ENCODE measurements around the gene GAL. TPM values are rescaled to one million over a fixed set of nuclear protein-coding genes. Genes with fewer than 3 reads are reported as not detected.
A peak's percentile ranks its signal among the peaks of the same experiment; 100 is the strongest.

The GAL gene
- total and polyA plus RNA-seq, 2 of the 13 experiments (the other 11 are each of a cell fraction or from before 2014, with no cell fraction given): not detected

- Histone ChIP-seq H4K20me1 (ENCODE audit: insufficient read depth, low read length) (no peaks in the 10 kb centered on the region), H3K9ac (ENCODE audit: insufficient read depth, low read depth, low read length) (no peak overlapping the region), H3K4me2 (ENCODE audit: low read depth, low read length) (no peak overlapping the region), H3K36me3 (replicated peaks in 1 of 2; ENCODE audit: control insufficient read depth in 1 of 2, insufficient read depth in 2 of 2, low read length in 2 of 2) (no peaks in the 10 kb centered on the region), H3K27me3 (ENCODE audit: control insufficient read depth in 1 of 2, insufficient read depth in 2 of 2, low read length in 2 of 2) (peaks cover 14 to 78% of the 10 kb centered on the region in 2 experiments), H3K79me2 (ENCODE audit: insufficient read depth, low read length) (no peaks in the 10 kb centered on the region), H3K4me1 (ENCODE audit: insufficient read depth, low read length) (peaks cover 5% of the 10 kb centered on the region), H2AFZ (ENCODE audit: low read length) (no peak overlapping the region), H3K4me3 (replicated peaks in 1 of 3; ENCODE audit: insufficient read depth in 1 of 3, low read depth in 2 of 3, low read length in 3 of 3) (no peak overlapping the region), H3K27ac (ENCODE audit: extremely low read length, insufficient read depth, low read length) (no peak overlapping the region), H3K9me3 (ENCODE audit: low read length) (no peaks in the 10 kb centered on the region)
- CTCF ChIA-PET (ENCODE audit: low intra/inter-chr PET ratio, low total read pairs): no interaction called here
- BruUV-seq (replicated peaks): no TSS peak
- ATAC-seq: no peak
- POLR2A ChIA-PET: no interaction called here
- DNase-seq (ENCODE audit: low spot score): no peak
- FAIRE-seq: no peak
- WGBS (ENCODE audit: low lambda C conversion rate): 86% methylated on average over 7 of the region's 8 CpGs
- in situ Hi-C loops (cut with HindIII; ENCODE audit: extremely low pct_ligation_motif_present, low pct_unique_long_range_greater_than_20kb): no loop called here
- no peak for TF ChIP-seq CSRNP1 (CRISPR knock-in tag; IDR thresholded peaks at IDR 0.05)
- TF ChIP-seq ZBTB40 (IDR thresholded peaks at IDR 0.05): peak; percentile 37
- peak; percentile 94 for TF ChIP-seq ZBTB40 (CRISPR knock-in tag; IDR thresholded peaks at IDR 0.05)
- intact Hi-C loops (cut with micrococcal nuclease; ENCODE audit: unreplicated experiment): loop anchor here (10.0 kb wide), 1 partner anchor 147 kb away; no protein-coding TSS in a partner anchor
These were observed 26.2 kb upstream of the GAL start for GRCh38 chr11:68658097-68658496.
